HepG2 (cell line): ENCODE data around the gene SHROOM2. TPM values are rescaled to one million over a fixed set of nuclear protein-coding genes. Genes with fewer than 3 reads are reported as not detected.

ENCODE experiments used
- ATAC-seq: fragments of 200-7000 bp; cut with Tn5 transposase; 3 replicates; pipeline ENCODE4 v1.9.1; 2020; ENCODE audit warnings: mild to moderate bottlenecking, moderate library complexity
- BruUV-seq: library from RNA; stranded (reverse); fragments of 400-500 nt; replicated peaks from 2 replicates; lab custom pipeline; 2021; lab: Mats Ljungman, UMichigan
- CTCF ChIA-PET: fragments of 300-600 bp; formaldehyde crosslinking; extraction: SDS; loops from one replicate; lab custom pipeline; 2021; ENCODE audit warnings: low total read pairs, inconsistent platforms, low intra/inter-chr PET ratio; lab: Yijun Ruan, JAX
- POLR2A ChIA-PET: fragments of 350-600 bp; sonication (Branson Sonifier 250); formaldehyde crosslinking; loops from one replicate; lab custom pipeline; 2020; ENCODE audit warnings: antibody characterized with exemption, inconsistent platforms; lab: Yijun Ruan, JAX
- DNase-seq: peaks from one replicate; pipeline ENCODE4 v3.0.0-alpha.2; 2015; ENCODE audit warnings: low spot score
- FAIRE-seq: peaks from 3 replicates; lab custom pipeline; 2011; peaks lifted over from hg19 to GRCh38; lab: Jason Lieb, UNC
- H2AFZ ChIP-seq: one replicate; pipeline ENCODE4 v1.6.1; 2011; ENCODE audit warnings: low read length, inconsistent platforms
- H3K27ac ChIP-seq: fragments of 300-600 bp; 3 replicates; pipeline ENCODE4 v1.8.0; 2011; ENCODE audit warnings: mixed run types, mild to moderate bottlenecking, mixed read lengths, low read length, inconsistent platforms; ENCODE audit not compliant: insufficient read depth; ENCODE audit errors: extremely low read length
- H3K27me3 ChIP-seq, 2 experiments: fragments of 200-600 bp in 1 of 2; 2 replicates in 1 of 2; 3 replicates in 1 of 2; pipeline versions ENCODE4 v1.6.0 to v1.8.0; 2011; ENCODE audit warnings: low read length in 2 of 2, mild to moderate bottlenecking in 2 of 2, moderate library complexity in 2 of 2, inconsistent platforms in 1 of 2; ENCODE audit not compliant: insufficient read depth in 2 of 2, control insufficient read depth in 1 of 2
- H3K36me3 ChIP-seq, 2 experiments: fragments of 200-600 bp in 1 of 2; replicated peaks in 1 of 2; 2 replicates in 1 of 2; 3 replicates in 1 of 2; pipeline versions ENCODE4 v1.5.1 to v1.8.0; 2011; ENCODE audit warnings: low read length in 2 of 2, inconsistent platforms in 1 of 2; ENCODE audit not compliant: insufficient read depth in 2 of 2, control insufficient read depth in 1 of 2
- H3K4me1 ChIP-seq: 2 replicates; pipeline ENCODE4 v1.5.1; 2012; ENCODE audit warnings: low read length, inconsistent platforms; ENCODE audit not compliant: insufficient read depth
- H3K4me2 ChIP-seq: 2 replicates; pipeline ENCODE4 v1.6.0; 2011; ENCODE audit warnings: low read depth, low read length, inconsistent platforms
- H3K4me3 ChIP-seq, 3 experiments: fragments of 200-600 bp in 1 of 3; sonication (generic), shearing (Covaris generic) in 1 of 3; replicated peaks in 1 of 3; 2 replicates each; pipeline ENCODE4 v1.5.1; 2011 to 2016; ENCODE audit warnings: low read length in 3 of 3, inconsistent platforms in 2 of 3, low read depth in 2 of 3, mild to moderate bottlenecking in 2 of 3, control low read depth in 1 of 3, mixed read lengths in 1 of 3; ENCODE audit not compliant: insufficient read depth in 1 of 3
- H3K79me2 ChIP-seq: one replicate; pipeline ENCODE4 v1.6.1; 2011; ENCODE audit warnings: low read length, inconsistent platforms; ENCODE audit not compliant: insufficient read depth
- H3K9ac ChIP-seq: 2 replicates; pipeline ENCODE4 v1.6.0; 2011; ENCODE audit warnings: mild to moderate bottlenecking, low read depth, low read length, inconsistent platforms; ENCODE audit not compliant: insufficient read depth
- H3K9me3 ChIP-seq: 2 replicates; pipeline ENCODE4 v1.5.1; 2012; ENCODE audit warnings: mild to moderate bottlenecking, low read length
- H4K20me1 ChIP-seq: 2 replicates; pipeline ENCODE4 v1.6.0; 2011; ENCODE audit warnings: inconsistent platforms, mild to moderate bottlenecking, low read length, moderate library complexity; ENCODE audit not compliant: insufficient read depth
- MTA1 ChIP-seq: sonication (generic); formaldehyde crosslinking; IDR thresholded peaks from 2 replicates; pipeline ENCODE4 v1.4.0; 2020; ENCODE audit warnings: missing genetic modification reagents, mild to moderate bottlenecking, borderline replicate concordance
- SNAPC2 ChIP-seq: sonication (generic); formaldehyde crosslinking; IDR thresholded peaks from 2 replicates; pipeline ENCODE4 v1.8.1; 2022; ENCODE audit warnings: mild to moderate bottlenecking, missing genetic modification reagents
- ZNF510 ChIP-seq: sonication (generic); formaldehyde crosslinking; IDR thresholded peaks from 2 replicates; pipeline ENCODE4 v1.4.0; 2020; ENCODE audit warnings: low read depth, mild to moderate bottlenecking, missing genetic modification reagents
- ZNF605 ChIP-seq: sonication (generic); formaldehyde crosslinking; IDR thresholded peaks from 2 replicates; pipeline ENCODE4 v1.8.0; 2022; ENCODE audit warnings: mild to moderate bottlenecking, missing genetic modification reagents
- WGBS: methylation state at CpG from one replicate; pipeline ENCODE4 v1.1.6; 2017; ENCODE audit warnings: low lambda C conversion rate; 5-methylcytosine and 5-hydroxymethylcytosine counted together
- in situ Hi-C: cut with HindIII; loops from 2 replicates; pipeline ENCODE4 v1.10.0; 2017; ENCODE audit warnings: low pct_unique_long_range_greater_than_20kb; ENCODE audit not compliant: extremely low pct_ligation_motif_present
- intact Hi-C: fragments of 100-400 bp; cut with micrococcal nuclease; formaldehyde crosslinking; loops from one replicate; pipeline ENCODE4 v1.10.0; 2022; ENCODE audit not compliant: unreplicated experiment
- polyA plus RNA-seq, 8 experiments: library from polyadenylated mRNA; depleted of rRNA in 3 of 8; stranded (reverse) in 7 of 8; unstranded in 1 of 8; fragments of >200 nt; fragmentation: Illumina TruSeq in 4 of 8; extraction: Trizol in 4 of 8; gene quantifications; 2 replicates each; pipeline versions ENCODE4 v1.2.1 to v1.2.3, GENCODE V29; 2011 to 2016; ENCODE audit warnings: low read depth in 4 of 8, missing spikeins in 1 of 8, mixed read lengths in 1 of 8; ENCODE audit not compliant: insufficient read depth in 1 of 8
- total RNA-seq, 5 experiments: library from RNA; depleted of rRNA; stranded (reverse); fragments of >200 nt; fragmentation: Illumina TruSeq; extraction: Trizol; gene quantifications; 2 replicates each; pipeline ENCODE4 v1.2.3, GENCODE V29; 2016; ENCODE audit warnings: low read depth in 1 of 5
- TF ChIP-seq, protein P1 (sequence below): sonication (generic); formaldehyde crosslinking; IDR thresholded peaks from 2 replicates; pipeline ENCODE4 v1.5.0; 2020; ENCODE audit warnings: missing genetic modification reagents
- TF ChIP-seq, protein P2 (sequence below): sonication (generic); formaldehyde crosslinking; IDR thresholded peaks from 2 replicates; pipeline ENCODE4 v1.4.0; 2020; ENCODE audit warnings: missing genetic modification reagents

Gene SHROOM2
- total and polyA plus RNA-seq, 2 of the 13 experiments (the other 11 are each of a cell fraction or from before 2014, with no cell fraction given) = 0.92 to 1.4 TPM

- TF ChIP-seq, protein P1, sequence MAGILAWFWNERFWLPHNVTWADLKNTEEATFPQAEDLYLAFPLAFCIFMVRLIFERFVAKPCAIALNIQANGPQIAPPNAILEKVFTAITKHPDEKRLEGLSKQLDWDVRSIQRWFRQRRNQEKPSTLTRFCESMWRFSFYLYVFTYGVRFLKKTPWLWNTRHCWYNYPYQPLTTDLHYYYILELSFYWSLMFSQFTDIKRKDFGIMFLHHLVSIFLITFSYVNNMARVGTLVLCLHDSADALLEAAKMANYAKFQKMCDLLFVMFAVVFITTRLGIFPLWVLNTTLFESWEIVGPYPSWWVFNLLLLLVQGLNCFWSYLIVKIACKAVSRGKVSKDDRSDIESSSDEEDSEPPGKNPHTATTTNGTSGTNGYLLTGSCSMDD = no peak
- TF ChIP-seq ZNF510 (CRISPR knock-in tag) (no peak), SNAPC2 (CRISPR knock-in tag) (no peak)
These were observed 104.5 kb downstream of the SHROOM2 start (continued) for GRCh38 chrX:9890681-9891091.

DNA sequence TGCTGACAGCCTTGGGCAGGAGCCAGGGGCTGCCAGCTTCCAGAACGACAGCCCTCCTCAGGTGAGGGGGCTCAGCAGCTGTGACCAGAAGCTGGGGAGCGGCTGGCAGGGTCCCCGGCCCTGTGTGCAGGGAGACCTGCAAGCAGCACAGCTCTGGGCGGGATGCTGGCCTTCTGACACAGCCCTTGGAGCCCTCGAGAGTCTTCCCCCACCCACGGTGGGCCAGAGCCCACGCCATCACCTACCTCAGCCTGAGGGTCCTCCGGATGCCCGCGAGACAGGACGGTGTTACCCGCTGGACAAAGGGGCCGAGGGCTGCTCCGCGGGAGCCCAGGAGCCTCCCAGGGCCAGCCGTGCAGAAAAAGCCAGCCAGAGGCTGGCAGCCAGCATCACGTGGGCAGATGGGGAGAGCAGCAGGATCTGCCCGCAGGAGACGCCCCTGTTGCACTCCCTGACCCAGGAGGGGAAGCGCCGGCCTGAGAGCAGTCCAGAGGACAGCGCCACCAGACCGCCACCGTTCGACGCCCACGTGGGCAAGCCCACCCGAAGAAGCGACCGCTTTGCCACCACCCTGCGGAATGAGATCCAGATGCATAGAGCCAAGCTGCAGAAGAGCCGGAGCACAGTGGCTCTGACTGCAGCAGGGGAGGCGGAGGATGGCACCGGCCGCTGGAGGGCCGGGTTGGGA lies 109.1 kb downstream of the SHROOM2 start:
- CTCF ChIA-PET = no interaction called here
- POLR2A ChIA-PET = no interaction called here
- no peak overlapping the region for H3K9ac ChIP-seq
- DNase-seq = no peak
- no peaks in the 10 kb centered on the region for H3K27me3 ChIP-seq
- no peak overlapping the region for H3K4me3 ChIP-seq
- intact Hi-C loops = no loop called here
- in situ Hi-C loops = no loop called here
- no TSS peak for BruUV-seq
- H3K36me3 ChIP-seq = no peaks in the 10 kb centered on the region; a peak in 1 of 5 replicates
- no peaks in the 10 kb centered on the region for H3K79me2 ChIP-seq
- TF ChIP-seq MTA1 (CRISPR knock-in tag) (no peak), ZNF605 (CRISPR knock-in tag) (no peak)
- TF ChIP-seq, protein P2, sequence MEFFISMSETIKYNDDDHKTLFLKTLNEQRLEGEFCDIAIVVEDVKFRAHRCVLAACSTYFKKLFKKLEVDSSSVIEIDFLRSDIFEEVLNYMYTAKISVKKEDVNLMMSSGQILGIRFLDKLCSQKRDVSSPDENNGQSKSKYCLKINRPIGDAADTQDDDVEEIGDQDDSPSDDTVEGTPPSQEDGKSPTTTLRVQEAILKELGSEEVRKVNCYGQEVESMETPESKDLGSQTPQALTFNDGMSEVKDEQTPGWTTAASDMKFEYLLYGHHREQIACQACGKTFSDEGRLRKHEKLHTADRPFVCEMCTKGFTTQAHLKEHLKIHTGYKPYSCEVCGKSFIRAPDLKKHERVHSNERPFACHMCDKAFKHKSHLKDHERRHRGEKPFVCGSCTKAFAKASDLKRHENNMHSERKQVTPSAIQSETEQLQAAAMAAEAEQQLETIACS (CRISPR knock-in tag) = no peak
- no peak overlapping the region for H2AFZ ChIP-seq
- no peaks in the 10 kb centered on the region for H4K20me1 ChIP-seq
- H3K9me3 ChIP-seq = no peaks in the 10 kb centered on the region
- no peak overlapping the region for H3K27ac ChIP-seq
- no peak for ATAC-seq
- no CpG with 5 or more reads among the region's 36 CpGs for WGBS
- no peaks in the 10 kb centered on the region for H3K4me1 ChIP-seq
- no peak for FAIRE-seq
- no peak overlapping the region for H3K4me2 ChIP-seq
